T follicular helper cell (primary cell): ENCODE measurements around the gene CTDSP2.
"Not testable (repeated sequence)": the region's sequence is repeated elsewhere in the genome, so short reads cannot be mapped to it uniquely, and the experiment has no call there.

ENCODE experiments used
- DNase-seq: peaks from one replicate; pipeline ENCODE4 v3.0.0-alpha.2; 2020; ENCODE audit warnings: low read depth

The CTDSP2 gene

GRCh38 chr12:57782243-57782607 lies 64.3 kb downstream of the CTDSP2 start:
- no peak for DNase-seq

- no peak for DNase-seq
Measured at GRCh38 chr12:57781801-57782200, 64.7 kb downstream of the CTDSP2 start.

- no peak for DNase-seq
Measured at GRCh38 chr12:57781244-57781643, 65.3 kb downstream of the CTDSP2 start.

GRCh38 chr12:57780284-57780897 lies 66.1 kb downstream of the CTDSP2 start:
- DNase-seq, result no peak

GRCh38 chr12:57779736-57780135 lies 66.8 kb downstream of the CTDSP2 start:
- no peak for DNase-seq

GRCh38 chr12:57777911-57778310 lies 68.6 kb downstream of the CTDSP2 start:
- no peak for DNase-seq

GRCh38 chr12:57777367-57777766 lies 69.2 kb downstream of the CTDSP2 start:
- DNase-seq, result no peak

GRCh38 chr12:57776247-57776587 lies 70.3 kb downstream of the CTDSP2 start:
- DNase-seq, result no peak

- no peak for DNase-seq
Measured at GRCh38 chr12:57775563-57776246, 70.8 kb downstream of the CTDSP2 start.

GRCh38 chr12:57775044-57775443 lies 71.5 kb downstream of the CTDSP2 start:
- DNase-seq, result no peak

- DNase-seq, result not testable (repeated sequence)
Measured at GRCh38 chr12:57774634-57775033, 71.9 kb downstream of the CTDSP2 start.

- DNase-seq, result no peak
Measured at GRCh38 chr12:57772429-57773322, 73.9 kb downstream of the CTDSP2 start, which contains the start of gene EEF1AKMT3. TSS of gene EEF1AKMT3 (plus strand) at chr12:57772614. CDS start at chr12:57772725, 111 bp downstream.

- DNase-seq, result peak; percentile 85
Measured at GRCh38 chr12:57771873-57772428, 74.6 kb downstream of the CTDSP2 start, which contains the start of gene METTL1. TSS of gene METTL1 (minus strand) at chr12:57772105. CDS start at chr12:57772083, 22 bp downstream.

- DNase-seq, result peak; percentile 73
Measured at GRCh38 chr12:57771236-57771872, 75.2 kb downstream of the CTDSP2 start.

GRCh38 chr12:57770734-57771133 lies 75.8 kb downstream of the CTDSP2 start:
- no peak for DNase-seq
